RWPE1 (cell line): ENCODE data around the gene INSYN1.
A peak's percentile ranks its signal among the peaks of the same experiment; 100 is the strongest.
"Not testable (repeated sequence)": the region's sequence is repeated elsewhere in the genome, so short reads cannot be mapped to it uniquely, and the experiment has no call there.

ENCODE experiments used
- CTCF ChIA-PET: fragments of 350-600 bp; sonication (Branson Sonifier 250); formaldehyde crosslinking; extraction: SDS; loops from one replicate; lab custom pipeline; 2021; lab: Yijun Ruan, JAX
- POLR2A ChIA-PET: fragments of 400-600 bp; formaldehyde crosslinking; extraction: SDS; loops from one replicate; lab custom pipeline; 2020; ENCODE audit warnings: antibody characterized with exemption; ENCODE audit not compliant: low non-redundant PET; lab: Yijun Ruan, JAX
- DNase-seq: peaks from one replicate; pipeline ENCODE4 v3.0.0; 2012; ENCODE audit warnings: low spot score
- H3K27ac ChIP-seq: fragments of 450-650 bp; 2 replicates; pipeline ENCODE4 v1.5.1; 2017
- CTCF ChIP-seq: fragments of 450-650 bp; conservative IDR thresholded peaks from 2 replicates; pipeline ENCODE4 v1.5.1; 2017; ENCODE audit warnings: low read depth, mild to moderate bottlenecking

Gene INSYN1

DNA sequence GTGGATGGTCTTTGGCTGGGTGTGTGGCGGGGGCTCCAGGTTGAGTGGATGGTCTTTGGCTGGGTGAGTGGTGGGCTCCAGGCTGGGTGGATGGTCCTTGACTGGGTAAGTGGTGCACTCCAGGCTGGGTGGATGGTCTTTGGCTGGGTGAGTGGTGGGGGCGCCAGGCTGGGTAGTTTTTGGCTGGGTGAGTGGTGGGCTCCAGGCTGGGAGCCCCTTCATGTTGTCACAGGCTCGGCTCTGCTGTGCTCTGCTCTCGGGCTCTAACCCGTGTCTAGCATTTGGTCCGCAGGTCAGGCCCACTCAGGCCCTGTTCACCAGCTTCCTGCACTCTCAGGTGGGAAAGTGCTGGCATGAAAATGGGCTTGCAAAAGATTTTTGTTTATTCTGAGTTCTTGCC, 43.9 kb downstream of the INSYN1 start:
- ChIA-PET CTCF (interaction anchor here (0.7 kb wide), 1 partner anchor 9 kb away, joined by 4 read pairs; no protein-coding TSS in a partner anchor), POLR2A (interaction anchor here (0.7 kb wide), 1 partner anchor 85 kb away, joined by 3 read pairs; no protein-coding TSS in a partner anchor)
- no peak for TF ChIP-seq CTCF
- peak overlapping the region; percentile 9; the same call in 1 of the 2 replicates for H3K27ac ChIP-seq
- no peak for DNase-seq

- DNase-seq = no peak
These were observed 44.5 kb downstream of the INSYN1 start for GRCh38 chr15:73708691-73709090.

DNA sequence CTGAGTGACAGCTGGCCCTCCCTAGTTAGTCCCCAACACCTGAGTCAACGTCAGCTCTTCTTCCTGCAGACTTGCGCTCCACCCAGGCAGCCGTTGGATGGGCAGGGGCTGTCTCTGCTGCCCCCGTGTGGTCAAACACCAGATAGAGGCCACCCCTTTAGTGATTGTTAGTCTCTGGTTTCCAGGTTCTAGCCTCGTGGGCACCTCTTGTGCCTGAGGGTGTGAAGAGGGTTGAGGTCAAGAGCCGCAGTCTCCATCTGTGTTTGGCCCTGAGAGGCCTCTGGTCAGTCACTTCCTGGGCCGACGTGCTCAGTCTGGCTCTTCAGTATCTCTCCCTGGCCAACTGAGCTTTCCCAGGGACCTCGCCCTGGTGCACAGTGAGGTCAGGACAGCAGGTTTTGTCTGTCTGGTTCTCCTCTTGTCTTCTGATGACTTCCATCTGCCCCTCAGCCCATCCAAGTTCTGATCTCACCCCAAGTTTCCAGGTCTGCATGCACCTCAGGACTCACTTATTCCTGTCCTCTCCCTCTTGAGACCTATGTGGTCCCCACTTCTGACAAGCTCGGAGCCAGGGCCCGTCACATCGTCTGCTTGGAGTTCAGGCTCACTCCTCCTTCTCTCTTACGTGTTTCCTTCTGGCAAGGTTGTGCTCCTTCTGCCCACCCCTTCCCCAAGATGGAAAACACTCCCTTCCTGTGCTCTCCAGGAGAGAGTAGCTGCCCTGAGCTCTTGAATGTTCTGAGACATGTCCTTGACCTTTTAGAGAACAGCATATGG, 48.1 kb downstream of the INSYN1 start:
- H3K27ac ChIP-seq = peak overlapping the region; percentile 4; the same call in 1 of the 2 replicates
- DNase-seq = peak; percentile 63
- ChIA-PET POLR2A (interaction anchor here (0.5 to 0.7 kb wide), 2 partner anchors 8 to 144 kb away, joined by 3 read pairs; no protein-coding TSS in a partner anchor), CTCF (interaction anchor here (0.5 to 2.7 kb wide), 29 partner anchors 10 to 1578 kb away, joined by 3 to 28 read pairs (median 4); partner anchors contain the start of gene NPTN)
- peak; percentile 88 for TF ChIP-seq CTCF

More at GRCh38 chr15:73708691-73709090, 44.5 kb downstream of the INSYN1 start:
- no peak overlapping the region for H3K27ac ChIP-seq
- CTCF ChIA-PET = interaction anchor here (0.7 kb wide), 1 partner anchor 9 kb away, joined by 4 read pairs; no protein-coding TSS in a partner anchor
- POLR2A ChIA-PET = no interaction called here
- TF ChIP-seq CTCF = no peak

DNA sequence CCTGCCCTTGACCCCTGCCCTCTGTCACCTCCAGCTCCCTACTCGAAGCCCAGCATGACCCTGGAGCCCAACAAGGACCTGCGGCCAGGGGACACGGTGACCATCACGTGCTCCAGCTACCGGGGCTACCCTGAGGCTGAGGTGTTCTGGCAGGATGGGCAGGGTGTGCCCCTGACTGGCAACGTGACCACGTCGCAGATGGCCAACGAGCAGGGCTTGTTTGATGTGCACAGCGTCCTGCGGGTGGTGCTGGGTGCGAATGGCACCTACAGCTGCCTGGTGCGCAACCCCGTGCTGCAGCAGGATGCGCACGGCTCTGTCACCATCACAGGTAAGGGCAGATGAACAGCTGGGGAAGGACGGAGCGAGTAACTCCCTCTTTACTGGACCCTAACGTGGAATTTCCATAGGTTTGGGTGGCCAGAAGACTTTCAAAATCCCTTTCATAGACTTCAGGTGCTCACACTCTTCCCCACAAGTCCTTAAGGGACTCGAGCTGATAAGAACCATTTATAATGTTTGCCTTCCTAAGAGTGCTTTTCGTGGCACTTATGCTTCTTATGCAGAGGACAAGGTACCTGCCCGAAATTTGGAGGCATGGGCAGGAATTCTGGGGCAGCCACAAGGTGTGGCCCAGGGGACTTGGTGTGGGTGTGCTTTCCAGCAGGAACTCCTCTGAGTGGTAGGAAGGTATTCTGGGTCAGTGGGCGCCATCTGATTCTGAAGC, 48.8 kb downstream of the INSYN1 start:
- ChIA-PET POLR2A (interaction anchor here (0.5 to 0.7 kb wide), 2 partner anchors 7 to 144 kb away, joined by 3 read pairs; no protein-coding TSS in a partner anchor), CTCF (interaction anchor here (0.5 to 2.7 kb wide), 25 partner anchors 10 to 1578 kb away, joined by 3 to 28 read pairs (median 4); partner anchors contain the start of gene NPTN)

GRCh38 chr15:73703601-73704000, 49.5 kb downstream of the INSYN1 start:
- CTCF ChIA-PET = interaction anchor here (0.7 to 6.0 kb wide), 4 partner anchors 9 to 144 kb away, joined by 3 to 47 read pairs (median 12); no protein-coding TSS in a partner anchor
- DNase-seq, POLR2A ChIA-PET, H3K27ac ChIP-seq: not testable (repeated sequence)

More for the DNA sequence above, 48.8 kb downstream of the INSYN1 start:
- DNase-seq = not testable (repeated sequence)
- peak overlapping the region; percentile 4; the same call in 1 of the 2 replicates for H3K27ac ChIP-seq

DNA sequence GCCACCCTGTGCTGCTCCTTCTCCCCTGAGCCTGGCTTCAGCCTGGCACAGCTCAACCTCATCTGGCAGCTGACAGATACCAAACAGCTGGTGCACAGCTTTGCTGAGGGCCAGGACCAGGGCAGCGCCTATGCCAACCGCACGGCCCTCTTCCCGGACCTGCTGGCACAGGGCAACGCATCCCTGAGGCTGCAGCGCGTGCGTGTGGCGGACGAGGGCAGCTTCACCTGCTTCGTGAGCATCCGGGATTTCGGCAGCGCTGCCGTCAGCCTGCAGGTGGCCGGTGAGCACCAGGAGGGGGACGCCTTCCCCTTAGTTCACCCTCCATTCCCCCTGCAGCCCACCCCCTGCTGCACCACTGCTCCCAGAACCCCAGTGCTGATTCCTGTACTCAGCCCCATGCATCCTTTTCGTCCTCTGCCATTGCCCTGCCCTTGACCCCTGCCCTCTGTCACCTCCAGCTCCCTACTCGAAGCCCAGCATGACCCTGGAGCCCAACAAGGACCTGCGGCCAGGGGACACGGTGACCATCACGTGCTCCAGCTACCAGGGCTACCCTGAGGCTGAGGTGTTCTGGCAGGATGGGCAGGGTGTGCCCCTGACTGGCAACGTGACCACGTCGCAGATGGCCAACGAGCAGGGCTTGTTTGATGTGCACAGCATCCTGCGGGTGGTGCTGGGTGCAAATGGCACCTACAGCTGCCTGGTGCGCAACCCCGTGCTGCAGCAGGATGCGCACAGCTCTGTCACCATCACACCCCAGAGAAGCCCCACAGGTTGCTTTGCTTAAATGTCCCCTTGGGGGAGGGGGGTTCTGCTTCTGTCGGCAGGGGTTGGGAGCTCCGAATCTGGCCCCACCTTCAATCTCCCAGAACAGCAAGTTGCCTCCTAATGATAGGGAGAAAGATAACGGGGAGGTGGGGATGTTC, 50.6 kb downstream of the INSYN1 start:
- POLR2A ChIA-PET, H3K27ac ChIP-seq, DNase-seq: not testable (repeated sequence)
- CTCF ChIA-PET = interaction anchor here (0.6 to 6.0 kb wide), 7 partner anchors 10 to 494 kb away, joined by 3 to 47 read pairs (median 4); no protein-coding TSS in a partner anchor
